Body of pancreas (tissue), 4 donors: ENCODE results near the gene DCLK3.

Source experiments
- CTCF ChIP-seq, 7 experiments: fragments of 450-650 bp in 4 of 7; fragments of 200-600 bp in 3 of 7; sonication (generic) in 3 of 7; IDR thresholded peaks; one replicate each; pipeline ENCODE4 v1.5.1; 2016 to 2019; ENCODE audit warnings: antibody characterized with exemption in 7 of 7
- POLR2A ChIP-seq, 3 donors: fragments of 450-650 bp; IDR thresholded peaks; one replicate each; pipeline ENCODE4 v1.6.1; 2016; ENCODE audit warnings: antibody characterized with exemption in 3 of 3, mild to moderate bottlenecking in 2 of 3

GRCh38 chr3:36741285-36741684 lies 23.1 kb downstream of the DCLK3 start:
- TF ChIP-seq CTCF (IDR thresholded peaks at IDR 0.05) = no peak
- TF ChIP-seq POLR2A (IDR thresholded peaks at IDR 0.05) = no peak
